WI38 (cell line): ENCODE data around the gene MLEC.

ENCODE experiments used
- H3K4me3 ChIP-seq: 2 replicates; pipeline ENCODE4 v1.5.1; 2011; ENCODE audit warnings: low read depth, mild to moderate bottlenecking, control low read depth, low read length
- TF ChIP-seq, protein P1 (sequence below): IDR thresholded peaks from 2 replicates; pipeline ENCODE4 v1.5.1; 2012; ENCODE audit warnings: low read depth, mild to moderate bottlenecking, control low read depth, low read length

Gene MLEC

DNA sequence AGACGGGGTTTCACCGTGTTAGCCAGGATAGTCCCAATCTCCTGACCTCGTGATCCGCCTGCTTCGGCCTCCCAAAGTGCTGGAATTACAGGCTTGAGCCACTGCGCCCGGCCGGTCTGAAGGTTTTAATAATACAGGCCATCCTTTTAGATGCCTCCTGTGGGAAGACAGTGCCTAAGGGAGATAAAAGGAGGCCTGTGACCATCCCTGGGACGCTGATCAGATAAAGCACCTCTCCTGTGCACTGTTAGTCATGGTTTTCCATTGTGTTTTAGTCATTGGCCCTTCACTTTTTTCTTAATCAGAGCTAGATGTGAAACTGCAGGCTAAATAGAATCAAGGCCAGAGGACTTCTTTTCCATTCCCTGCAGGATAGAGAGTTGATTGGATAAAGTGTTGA, 31.1 kb downstream of the MLEC start:
- H3K4me3 ChIP-seq: no peak overlapping the region
- TF ChIP-seq, protein P1, sequence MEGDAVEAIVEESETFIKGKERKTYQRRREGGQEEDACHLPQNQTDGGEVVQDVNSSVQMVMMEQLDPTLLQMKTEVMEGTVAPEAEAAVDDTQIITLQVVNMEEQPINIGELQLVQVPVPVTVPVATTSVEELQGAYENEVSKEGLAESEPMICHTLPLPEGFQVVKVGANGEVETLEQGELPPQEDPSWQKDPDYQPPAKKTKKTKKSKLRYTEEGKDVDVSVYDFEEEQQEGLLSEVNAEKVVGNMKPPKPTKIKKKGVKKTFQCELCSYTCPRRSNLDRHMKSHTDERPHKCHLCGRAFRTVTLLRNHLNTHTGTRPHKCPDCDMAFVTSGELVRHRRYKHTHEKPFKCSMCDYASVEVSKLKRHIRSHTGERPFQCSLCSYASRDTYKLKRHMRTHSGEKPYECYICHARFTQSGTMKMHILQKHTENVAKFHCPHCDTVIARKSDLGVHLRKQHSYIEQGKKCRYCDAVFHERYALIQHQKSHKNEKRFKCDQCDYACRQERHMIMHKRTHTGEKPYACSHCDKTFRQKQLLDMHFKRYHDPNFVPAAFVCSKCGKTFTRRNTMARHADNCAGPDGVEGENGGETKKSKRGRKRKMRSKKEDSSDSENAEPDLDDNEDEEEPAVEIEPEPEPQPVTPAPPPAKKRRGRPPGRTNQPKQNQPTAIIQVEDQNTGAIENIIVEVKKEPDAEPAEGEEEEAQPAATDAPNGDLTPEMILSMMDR: no peak

DNA sequence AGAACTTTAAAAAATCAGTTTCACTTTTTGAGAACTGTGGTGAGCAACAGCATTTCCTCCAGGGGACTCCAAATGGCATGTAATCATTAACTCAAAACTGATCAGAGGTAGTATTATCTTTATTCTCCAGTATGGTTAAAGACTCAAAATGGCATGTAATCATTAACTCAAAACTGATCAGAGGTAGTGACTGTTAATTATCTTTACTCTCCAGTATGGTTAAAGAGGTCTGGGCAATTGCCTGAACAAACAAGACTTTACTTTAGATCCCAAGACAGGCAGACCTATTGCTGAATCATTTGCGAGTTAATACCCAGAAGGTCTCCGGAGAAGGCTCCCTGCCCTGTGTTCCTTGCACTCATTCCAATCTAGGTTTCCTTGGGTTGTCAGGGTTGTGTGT, 32.1 kb downstream of the MLEC start:
- H3K4me3 ChIP-seq: no peak overlapping the region
- TF ChIP-seq, protein P1: no peak

DNA sequence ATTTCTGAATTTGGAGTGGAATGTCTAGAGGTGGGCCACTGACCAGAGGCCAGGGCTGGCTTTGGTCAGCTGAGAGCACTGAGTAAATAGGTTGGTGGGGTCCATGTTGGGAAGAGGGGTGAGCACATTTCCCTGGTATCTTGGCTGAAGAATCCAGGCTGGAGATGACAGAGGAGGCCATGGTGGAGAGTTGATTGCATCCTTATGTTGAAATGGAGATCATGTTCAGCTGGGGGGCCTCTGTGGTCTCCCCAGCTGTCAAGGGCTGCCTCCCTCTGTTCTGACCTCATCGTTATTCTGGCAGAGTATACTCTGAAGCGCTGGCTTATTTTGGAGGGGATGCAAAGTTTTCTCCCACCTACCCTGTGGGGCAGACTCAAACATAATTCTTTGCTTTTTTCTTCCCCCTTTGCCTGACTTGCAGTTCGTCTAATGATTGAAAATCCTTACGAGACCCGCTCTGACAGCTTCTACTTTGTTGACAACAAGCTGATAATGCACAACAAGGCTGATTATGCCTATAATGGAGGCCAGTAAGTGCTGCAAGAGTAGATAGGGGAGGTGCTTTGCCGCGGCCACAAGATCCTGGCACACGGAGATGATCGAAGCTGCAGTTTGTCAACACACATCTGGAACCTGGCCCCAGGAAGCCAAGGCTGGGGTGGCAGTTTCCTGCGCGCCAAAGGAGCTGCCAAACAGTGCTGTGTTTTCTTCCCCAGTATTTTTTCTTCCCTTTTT, 32.7 kb downstream of the MLEC start:
- no peak overlapping the region for H3K4me3 ChIP-seq
- TF ChIP-seq, protein P1: no peak

DNA sequence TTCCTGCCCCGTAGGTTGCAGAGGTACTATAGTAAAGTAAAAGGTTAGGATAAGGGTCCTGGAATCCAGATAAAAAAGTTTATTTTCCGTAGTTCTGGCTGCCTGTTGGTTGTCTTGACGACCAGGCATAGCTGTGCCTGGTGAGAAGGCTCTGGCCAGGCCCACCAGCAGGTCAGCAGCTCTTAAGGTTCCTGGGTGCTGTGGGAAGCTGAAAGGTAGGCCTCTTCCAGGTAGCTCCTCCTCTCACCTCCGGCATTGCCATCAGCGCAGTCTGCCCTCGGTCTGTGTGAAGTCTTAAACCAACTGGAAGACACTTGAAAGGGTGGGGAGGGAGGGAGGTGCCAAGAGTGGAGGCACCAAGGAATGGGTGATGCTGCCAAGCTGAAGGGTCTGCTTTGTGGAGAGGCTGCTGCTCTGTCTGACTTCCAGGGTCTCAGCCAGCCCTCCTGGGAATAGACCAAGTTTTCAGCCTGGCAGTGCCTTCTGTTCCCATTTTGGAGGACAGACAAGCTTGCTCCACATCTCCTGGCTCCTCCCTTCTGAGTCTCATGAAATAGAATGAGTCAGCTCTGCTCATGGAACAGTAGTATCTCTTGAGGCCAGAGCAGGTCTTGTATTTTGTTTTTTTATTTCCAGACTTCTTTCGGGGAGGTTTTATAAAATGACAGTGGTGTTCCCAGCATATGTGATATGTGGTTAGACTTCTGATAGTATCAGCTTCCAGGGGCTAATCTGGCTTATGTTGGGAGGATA, 33.5 kb downstream of the MLEC start:
- H3K4me3 ChIP-seq: no peak overlapping the region
- TF ChIP-seq, protein P1: no peak

DNA sequence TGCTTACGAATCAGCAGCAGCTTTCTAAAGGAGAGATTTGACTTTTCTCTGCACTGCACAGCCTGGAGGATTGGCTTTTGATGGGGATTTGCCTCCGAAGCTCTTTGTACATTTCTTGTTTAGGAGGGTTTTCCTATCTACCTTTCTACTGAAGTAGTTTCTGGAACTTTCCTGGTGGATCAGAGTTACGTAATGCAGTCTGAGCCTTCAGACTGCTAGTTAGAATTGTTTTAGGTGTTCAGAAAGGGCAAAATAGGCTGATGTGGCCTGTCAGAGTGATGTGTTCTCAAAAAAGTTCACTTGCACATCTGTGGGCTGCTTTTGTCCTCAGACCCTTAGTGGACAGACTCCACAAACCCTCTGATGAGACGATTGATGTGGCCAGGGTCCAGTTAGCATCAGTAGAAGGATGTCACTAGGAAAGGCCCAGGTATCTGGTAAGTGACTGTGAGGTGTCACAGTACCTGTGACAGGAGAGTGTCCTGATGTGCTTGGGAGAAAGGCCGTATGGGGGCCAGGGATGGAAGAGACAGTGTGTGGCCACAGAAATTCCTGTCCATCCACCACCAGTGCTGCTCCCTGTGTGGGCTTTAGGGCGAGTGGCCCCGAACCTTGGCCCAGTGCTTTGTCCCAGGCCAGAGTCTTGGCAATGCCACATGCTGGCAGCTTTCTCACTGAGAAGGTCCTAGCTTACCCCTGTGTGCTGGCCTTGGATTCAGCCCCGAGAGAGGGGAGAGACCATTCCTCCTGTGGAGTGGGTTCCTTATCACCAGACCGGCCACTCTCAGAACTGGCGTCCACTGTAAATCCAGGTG, 34.2 kb downstream of the MLEC start:
- H3K4me3 ChIP-seq: no peak overlapping the region
- TF ChIP-seq, protein P1: no peak

DNA sequence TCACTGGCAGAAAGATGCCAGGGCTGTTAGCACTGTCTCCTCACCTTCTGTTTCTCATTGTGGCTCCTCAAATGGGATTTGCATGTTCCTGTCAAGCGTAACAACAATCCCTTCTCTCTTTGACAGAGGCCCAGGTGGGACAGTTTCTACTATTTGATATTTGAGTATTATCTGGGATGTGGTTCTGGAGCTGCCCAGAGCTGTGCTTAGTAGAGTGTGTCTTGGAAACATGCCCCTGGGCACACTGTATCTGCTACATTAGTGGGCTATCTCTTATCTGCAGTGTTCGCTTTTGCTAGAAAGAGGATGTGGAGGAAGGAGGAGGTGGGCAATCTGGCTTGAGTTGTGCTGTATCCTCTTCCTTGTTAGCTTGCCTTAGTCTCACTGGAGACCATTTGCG, 34.9 kb downstream of the MLEC start:
- TF ChIP-seq, protein P1: no peak

More for the DNA sequence above, 34.9 kb downstream of the MLEC start:
- H3K4me3 ChIP-seq: no peak overlapping the region
